Psoas muscle (tissue), 8 donors: ENCODE results near the gene CTSD. TPM values are rescaled to one million over a fixed set of nuclear protein-coding genes. Genes with fewer than 3 reads are reported as not detected.

ENCODE experiments used
- ATAC-seq, 4 donors: fragments of 200-7000 bp; cut with Tn5 transposase; one replicate each; pipeline ENCODE4 v1.9.1; 2020; ENCODE audit warnings: moderate library complexity in 3 of 4, mild to moderate bottlenecking in 2 of 4
- DNase-seq, 2 donors: peaks; one replicate each; pipeline ENCODE4 v3.0.0-alpha.2; 2020
- H3K27ac ChIP-seq: fragments of 200-600 bp; one replicate; pipeline ENCODE4 v1.8.0; 2022
- H3K27me3 ChIP-seq, 3 donors: fragments of 200-600 bp in 1 of 3; one replicate each; pipeline versions ENCODE4 v1.6.1 to v1.8.0; 2013 to 2022; ENCODE audit warnings: low read length in 2 of 3, mild to moderate bottlenecking in 2 of 3, moderate library complexity in 1 of 3; ENCODE audit not compliant: insufficient read depth in 3 of 3
- H3K36me3 ChIP-seq, 2 donors: fragments of 200-600 bp in 1 of 2; one replicate each; pipeline versions ENCODE4 v1.6.1 to v1.8.0; 2013 to 2022; ENCODE audit warnings: low read depth in 1 of 2, mild to moderate bottlenecking in 1 of 2, moderate library complexity in 1 of 2; ENCODE audit not compliant: insufficient read depth in 1 of 2
- H3K4me1 ChIP-seq: fragments of 200-600 bp; one replicate; pipeline ENCODE4 v1.8.0; 2022
- H3K4me3 ChIP-seq: fragments of 200-600 bp; one replicate; pipeline ENCODE4 v1.8.0; 2022; ENCODE audit warnings: mild to moderate bottlenecking
- H3K9me3 ChIP-seq: fragments of 200-600 bp; one replicate; pipeline ENCODE4 v1.8.0; 2022
- CTCF ChIP-seq: fragments of 200-600 bp; IDR thresholded peaks from one replicate; pipeline ENCODE4 v1.8.0; 2022; ENCODE audit warnings: antibody characterized with exemption
- WGBS, 3 donors: extraction: QIAGEN DNeasy Blood & Tissue Kit; methylation state at CpG; one replicate each; pipeline versions ENCODE4 v1.1.6 to v1.1.7; 2013; 5-methylcytosine and 5-hydroxymethylcytosine counted together
- intact Hi-C, 2 donors: fragments of 100-400 bp; cut with DNase I; formaldehyde crosslinking; loops; one replicate each; pipeline versions ENCODE4 v1.11.0 to v1.14.2; 2022
- polyA plus RNA-seq, 3 donors: library from polyadenylated mRNA; stranded (reverse); fragments of 200-250 nt; gene quantifications; one replicate each; pipeline ENCODE4 v1.2.3, GENCODE V29; 2013
- total RNA-seq, 4 donors: library from RNA; stranded (reverse); fragmentation: NEBNext Ultra II Directional in 2 of 4; extraction: Animal tissue kit (Norgen Biotek cat#: 25700) in 2 of 4; gene quantifications; one replicate each; pipeline versions ENCODE4 v1.2.1 to v1.2.4, GENCODE V29; 2021 to 2023
- donor health status: healthy with polysubstance abuse.
- donor health status: DM: no; HTN: no; CAD: no; lungs with moderate emphysema.
- donor health status: Bipolar disorder and iron deficiency.
- donor health status: healthy.
- donor health status: DM: yes; HTN: yes; CAD: no.
- donor health status: DM: no; HTN: no; CAD: no.
- donor health status: DM: no; HTN: no; CAD: no.
- donor health status: DM: yes; HTN: yes; CAD: no.

The CTSD gene
- total and polyA plus RNA-seq, 7 donors = 343 to 1,317 (median 680) TPM

- peaks cover 0 to 32% (median 14%) of the 10 kb centered on the region in 3 donors for H3K27me3 ChIP-seq
These were observed 35.9 kb downstream of the CTSD start for GRCh38 chr11:1727861-1728260.

GRCh38 chr11:1727096-1727690 is 36.5 kb downstream of the CTSD start:
- 60 to 72% (median 65%) methylated on average over 11 of the region's 11 CpGs for WGBS, 3 donors
- H3K4me1 ChIP-seq = no peaks in the 10 kb centered on the region
- intact Hi-C loops = loop anchor here in 1 of 2 donors (5.0 kb wide), 1 partner anchor 55 kb away; no protein-coding TSS in a partner anchor
- no peaks in the 10 kb centered on the region for H3K36me3 ChIP-seq
- no peak overlapping the region for H3K27ac ChIP-seq
- no peak for DNase-seq
- H3K9me3 ChIP-seq = no peaks in the 10 kb centered on the region
- TF ChIP-seq CTCF = no peak
- ATAC-seq = no peak
- H3K4me3 ChIP-seq = no peak overlapping the region
- peaks cover 0 to 25% (median 14%) of the 10 kb centered on the region in 3 donors for H3K27me3 ChIP-seq

More at GRCh38 chr11:1727861-1728260, 35.9 kb downstream of the CTSD start:
- H3K4me3 ChIP-seq = no peak overlapping the region
- no peak overlapping the region for H3K27ac ChIP-seq
- 66 to 70% (median 70%) methylated on average over 9 of the region's 9 CpGs for WGBS, 3 donors
- intact Hi-C loops = loop anchor here in 1 of 2 donors (5.0 kb wide), 1 partner anchor 54 kb away; no protein-coding TSS in a partner anchor
- no peaks in the 10 kb centered on the region for H3K9me3 ChIP-seq
- no peaks in the 10 kb centered on the region for H3K36me3 ChIP-seq
- TF ChIP-seq CTCF = no peak
- ATAC-seq = no peak
- no peak for DNase-seq
- no peaks in the 10 kb centered on the region for H3K4me1 ChIP-seq

GRCh38 chr11:1719781-1720180 is 43.9 kb downstream of the CTSD start:
- Histone ChIP-seq H3K27me3 (peaks cover 0 to 1% (median 0%) of the 10 kb centered on the region in 3 donors), H3K4me1 (peaks cover 11% of the 10 kb centered on the region), H3K36me3 (no peaks in the 10 kb centered on the region), H3K27ac (no peak overlapping the region), H3K4me3 (no peak overlapping the region), H3K9me3 (no peaks in the 10 kb centered on the region)
- WGBS, 3 donors = 81 to 86% (median 85%) methylated on average over 8 of the region's 8 CpGs
- DNase-seq = no peak
- no peak for TF ChIP-seq CTCF
- intact Hi-C loops = no loop called here
- no peak for ATAC-seq

GRCh38 chr11:1718326-1718725 is 45.4 kb downstream of the CTSD start:
- DNase-seq (no peak), ATAC-seq (peak in 2 of 4 donors; percentile 48 to 49)
- Histone ChIP-seq H3K4me3 (no peak overlapping the region), H3K9me3 (no peaks in the 10 kb centered on the region), H3K36me3 (no peaks in the 10 kb centered on the region), H3K27me3 (peaks cover 0 to 1% (median 0%) of the 10 kb centered on the region in 3 donors), H3K4me1 (peaks cover 11% of the 10 kb centered on the region), H3K27ac (no peak overlapping the region)
- TF ChIP-seq CTCF = no peak
- intact Hi-C loops = no loop called here
- 87 to 90% (median 88%) methylated on average over 15 of the region's 15 CpGs for WGBS, 3 donors
